Activated gamma-delta T cell treated with anti-CD3 and anti-CD28 coated beads, Interleukin-2, amount 50 U/mL, for 16 hours (primary cell): Measurements from ENCODE around the gene ENDOU.

ENCODE experiments used
- DNase-seq: peaks from one replicate; pipeline ENCODE4 v3.0.0-alpha.2; 2020; ENCODE audit warnings: low read depth

The ENDOU gene

DNA sequence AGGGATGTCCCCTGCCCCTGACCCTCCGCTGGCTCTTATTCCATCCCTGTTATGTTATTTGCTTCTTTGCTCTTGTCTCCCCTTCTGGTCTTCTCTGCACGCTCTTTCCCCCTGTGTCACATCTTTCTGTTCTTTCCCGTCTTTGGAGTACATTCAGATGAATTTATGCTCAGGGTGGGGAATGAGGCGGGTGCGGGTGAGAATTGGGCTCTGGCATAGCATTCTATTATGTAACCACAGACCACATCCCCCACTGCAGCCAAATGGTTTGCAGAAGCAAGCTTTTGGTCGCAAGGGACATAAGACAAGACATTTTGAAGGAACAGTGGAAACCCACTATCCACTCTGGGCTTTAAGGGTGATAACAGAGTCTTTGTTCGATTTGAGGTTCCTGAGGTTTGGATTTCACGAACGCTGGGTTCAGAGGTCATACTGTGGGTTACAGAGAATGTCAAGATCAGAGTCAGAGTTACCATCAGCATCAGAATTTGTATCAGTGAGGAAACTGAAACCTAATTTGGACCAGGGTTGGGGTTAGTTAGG, 3.8 kb downstream of the ENDOU start:
- no peak for DNase-seq

GRCh38 chr12:47718531-47718930, 6.8 kb downstream of the ENDOU start:
- no peak for DNase-seq

DNA sequence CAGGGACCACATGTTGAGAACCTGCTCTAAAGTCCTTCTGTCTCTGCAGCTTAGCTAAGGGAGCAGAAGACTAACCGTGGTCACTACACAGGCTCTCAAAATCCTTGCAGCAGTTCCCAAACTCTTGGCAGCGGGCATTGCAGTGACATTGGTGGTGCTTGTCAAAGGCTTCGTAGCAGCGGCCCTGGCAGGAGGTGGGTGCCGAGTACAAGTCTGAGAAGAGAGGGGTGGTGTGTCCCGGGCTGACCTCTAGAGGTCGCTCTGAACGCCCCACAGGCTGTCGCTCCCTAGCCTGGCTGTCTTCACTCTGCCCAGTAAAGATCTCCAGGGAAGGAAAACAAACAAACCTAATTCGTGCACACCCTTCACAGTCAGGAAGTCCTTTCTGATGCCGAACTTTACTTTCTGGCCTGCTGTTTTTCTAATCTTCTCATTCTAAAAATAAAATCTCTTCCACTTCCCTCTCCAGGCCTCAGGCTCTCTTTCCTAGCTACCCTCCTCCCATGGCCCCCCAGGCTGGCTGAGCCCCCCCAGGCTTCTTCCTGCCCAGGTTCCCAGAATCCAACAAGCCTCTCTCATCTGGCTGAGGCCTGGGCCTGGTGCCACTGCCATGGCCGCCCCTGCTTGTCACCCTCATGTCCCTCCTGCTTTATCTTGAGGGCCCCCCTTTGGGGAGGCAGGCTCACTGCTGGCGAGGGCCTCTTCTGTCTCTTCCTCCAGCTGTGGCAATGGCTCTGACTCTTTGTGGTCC, 7.7 kb downstream of the ENDOU start:
- DNase-seq = no peak

DNA sequence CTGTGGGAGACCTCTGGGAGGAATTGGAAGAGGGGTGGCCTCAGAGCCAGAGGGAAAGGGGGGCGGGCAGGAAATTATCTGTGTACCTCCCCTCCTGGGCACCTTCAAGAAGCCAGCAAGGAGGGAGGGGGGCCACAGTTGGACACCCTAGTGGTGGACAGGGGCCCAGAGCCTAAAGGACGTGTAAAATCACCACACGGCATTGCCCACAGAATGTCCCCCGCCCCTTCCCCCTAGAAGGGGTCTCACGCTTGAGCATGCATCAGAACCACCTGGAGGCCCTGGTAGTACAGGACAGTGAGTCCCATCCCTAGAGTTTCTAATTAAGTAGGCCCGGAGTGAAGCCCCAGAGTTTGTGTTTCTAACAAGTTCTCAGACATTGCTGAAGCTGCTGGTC, 8.2 kb downstream of the ENDOU start:
- no peak for DNase-seq

DNA sequence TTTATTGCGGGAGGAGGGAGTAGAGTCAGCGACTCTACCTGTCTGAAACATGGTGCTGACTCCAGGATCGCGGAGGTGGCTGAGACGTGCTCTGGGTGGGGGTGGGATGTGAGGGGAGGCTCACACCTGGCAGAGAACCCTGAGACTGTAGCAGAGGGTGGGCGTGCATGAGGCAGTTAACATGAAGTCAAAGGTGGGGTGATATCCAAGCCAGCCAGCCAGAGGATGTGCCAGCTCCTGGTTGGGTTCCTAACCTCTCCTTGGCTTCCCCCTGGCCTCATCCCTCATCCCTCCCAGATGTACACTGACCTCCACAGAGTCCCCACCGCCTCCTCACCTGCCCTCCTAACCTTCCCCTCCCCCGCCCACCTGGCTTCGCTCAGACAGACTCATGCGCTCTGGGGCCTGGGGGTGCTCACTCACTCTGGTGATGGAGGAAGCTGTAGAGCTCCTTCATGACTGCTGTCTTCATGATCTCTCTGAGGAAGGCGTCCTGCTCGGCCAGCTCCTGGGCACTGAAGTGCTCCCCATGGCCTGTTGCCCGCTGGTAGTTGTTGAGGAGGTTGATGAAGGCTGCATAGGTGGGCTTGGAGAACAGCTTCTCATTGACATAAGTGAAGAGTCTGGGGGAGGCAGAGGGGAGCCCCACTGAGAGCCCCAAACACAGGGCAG, 9.3 kb downstream of the ENDOU start:
- DNase-seq = no peak

DNA sequence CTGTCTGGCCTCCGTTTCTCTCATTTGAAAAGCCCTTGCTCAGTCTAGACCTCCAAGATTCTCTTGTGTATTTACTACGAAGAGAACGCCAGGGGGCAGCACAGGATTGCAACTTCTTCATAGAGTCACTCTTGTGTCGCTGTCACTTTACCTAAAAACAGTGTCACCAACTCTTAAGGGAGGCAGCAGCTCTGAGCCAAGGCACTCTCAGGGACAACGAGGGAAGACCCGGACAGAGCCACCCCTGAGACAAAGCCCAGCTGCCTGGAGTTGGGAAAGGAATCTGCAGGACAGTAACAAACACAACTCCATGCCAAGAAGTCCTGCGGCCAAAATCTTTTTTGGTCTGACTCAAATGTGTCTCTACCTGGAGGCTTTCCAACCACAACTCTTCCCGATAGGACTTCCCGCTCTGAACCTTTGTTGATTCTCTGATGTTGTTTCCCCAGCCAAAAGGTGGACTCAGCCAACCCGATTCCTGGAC, 9.9 kb downstream of the ENDOU start:
- DNase-seq = peak; percentile 75

- DNase-seq = no peak
Measured at GRCh38 chr12:47714826-47715386, 10.4 kb downstream of the ENDOU start.

GRCh38 chr12:47712171-47712570, 13.1 kb downstream of the ENDOU start:
- DNase-seq = no peak

- no peak for DNase-seq
Measured at GRCh38 chr12:47711448-47711847, 13.8 kb downstream of the ENDOU start.

DNA sequence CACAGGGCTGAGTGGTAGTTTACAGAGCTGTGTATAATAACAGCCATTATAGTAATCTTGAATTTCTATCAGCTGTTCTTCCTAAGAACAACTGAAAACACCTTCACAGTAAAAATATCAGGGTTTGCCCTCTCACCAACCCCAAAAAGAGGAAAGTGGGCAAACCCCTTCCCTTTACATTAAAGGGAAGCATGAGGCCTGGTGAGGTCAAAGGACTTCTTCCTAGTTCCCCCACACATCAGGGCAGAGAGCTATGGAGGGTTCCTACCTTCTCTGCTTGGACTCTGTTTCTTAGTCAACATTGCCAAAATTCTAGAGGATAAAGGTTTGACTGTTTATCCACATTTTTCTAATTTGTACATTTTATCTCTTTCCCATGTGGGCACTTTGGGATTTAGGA, 15.0 kb downstream of the ENDOU start:
- no peak for DNase-seq

DNA sequence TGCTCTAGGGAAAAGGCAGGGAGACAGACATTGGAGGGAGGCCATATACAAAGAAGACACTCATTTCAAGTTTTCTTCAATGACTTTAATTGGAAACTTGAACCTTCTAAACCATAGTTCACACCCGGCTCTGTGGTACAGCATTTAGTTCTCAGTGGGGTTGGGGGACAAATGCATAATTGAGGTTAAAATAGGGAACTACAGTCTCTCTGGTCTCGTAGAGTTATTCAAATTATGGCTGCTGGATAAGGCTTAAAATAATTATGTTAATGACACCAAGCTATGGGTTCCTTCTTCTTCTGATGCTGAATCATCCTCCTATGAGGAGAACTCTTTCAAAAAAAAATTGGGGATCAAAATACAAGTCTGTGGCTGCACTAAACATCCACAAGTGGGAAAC, 15.6 kb downstream of the ENDOU start:
- no peak for DNase-seq

DNA sequence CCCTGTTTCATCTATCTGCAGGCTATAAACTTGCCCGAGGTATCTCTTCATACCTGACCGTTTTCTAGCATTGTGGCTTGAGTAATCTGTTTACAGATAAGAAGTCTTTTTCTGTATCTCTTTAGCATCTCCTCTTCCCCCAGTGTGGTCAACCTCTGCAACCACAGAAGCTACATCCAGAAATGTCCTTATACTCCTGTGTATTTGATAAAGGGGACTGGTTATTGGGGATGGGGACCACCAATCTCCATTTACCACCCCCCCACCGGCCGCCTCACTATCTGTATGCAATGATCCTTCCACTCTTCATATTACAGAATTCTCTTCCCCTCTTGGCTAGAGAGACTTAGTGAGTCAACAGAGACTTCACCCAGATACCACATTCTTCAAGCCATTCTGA, 16.1 kb downstream of the ENDOU start:
- DNase-seq = no peak

- no peak for DNase-seq
Measured at GRCh38 chr12:47707905-47708543, 17.3 kb downstream of the ENDOU start.

GRCh38 chr12:47707355-47707754, 17.9 kb downstream of the ENDOU start:
- DNase-seq = no peak

- peak; percentile 95 for DNase-seq
Measured at GRCh38 chr12:47705566-47706425, 19.5 kb downstream of the ENDOU start, which contains the start of gene RPAP3. Gene RPAP3, minus strand, starts transcription at chr12:47706030. Its CDS starts 3,190 bp downstream, at chr12:47702840.

DNA sequence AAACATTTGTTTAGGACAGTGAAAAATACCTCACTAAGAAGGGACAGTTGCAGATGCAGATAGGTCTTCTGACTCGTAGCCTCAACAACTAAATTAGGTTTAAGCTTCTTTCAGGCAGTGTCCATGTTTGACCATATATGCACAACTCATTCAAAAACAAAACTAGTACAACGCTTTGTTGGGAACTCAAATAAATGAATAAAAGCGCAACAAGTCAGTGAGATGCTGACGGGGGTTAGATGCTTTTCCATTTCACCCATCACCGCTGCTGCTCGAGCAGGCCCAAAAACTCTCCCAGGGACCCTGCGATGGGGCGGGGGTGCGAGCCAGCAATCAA, 20.1 kb downstream of the ENDOU start:
- no peak for DNase-seq

- no peak for DNase-seq
Measured at GRCh38 chr12:47704719-47705118, 20.6 kb downstream of the ENDOU start.

GRCh38 chr12:47700263-47700662, 25.0 kb downstream of the ENDOU start:
- DNase-seq = no peak

DNA sequence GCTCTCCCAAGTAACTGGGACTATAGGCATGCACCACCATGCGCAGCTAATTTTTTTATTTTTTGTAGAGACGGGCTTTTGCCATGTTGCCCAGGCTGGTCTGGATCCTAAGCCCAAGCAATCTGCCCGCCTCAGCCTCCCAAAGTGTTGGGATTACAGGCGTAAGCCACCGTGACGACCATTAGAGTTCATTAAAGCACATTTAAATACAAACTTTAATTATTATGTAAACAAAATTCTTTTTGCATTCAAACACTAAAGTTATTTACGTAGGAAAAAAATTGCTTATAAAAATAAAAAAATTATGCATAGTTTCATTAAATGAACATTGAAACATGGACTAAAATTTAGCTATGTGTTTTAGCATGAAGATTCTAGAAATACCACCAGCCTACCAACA, 26.7 kb downstream of the ENDOU start:
- no peak for DNase-seq

- DNase-seq = no peak
Measured at GRCh38 chr12:47698055-47698454, 27.2 kb downstream of the ENDOU start.

DNA sequence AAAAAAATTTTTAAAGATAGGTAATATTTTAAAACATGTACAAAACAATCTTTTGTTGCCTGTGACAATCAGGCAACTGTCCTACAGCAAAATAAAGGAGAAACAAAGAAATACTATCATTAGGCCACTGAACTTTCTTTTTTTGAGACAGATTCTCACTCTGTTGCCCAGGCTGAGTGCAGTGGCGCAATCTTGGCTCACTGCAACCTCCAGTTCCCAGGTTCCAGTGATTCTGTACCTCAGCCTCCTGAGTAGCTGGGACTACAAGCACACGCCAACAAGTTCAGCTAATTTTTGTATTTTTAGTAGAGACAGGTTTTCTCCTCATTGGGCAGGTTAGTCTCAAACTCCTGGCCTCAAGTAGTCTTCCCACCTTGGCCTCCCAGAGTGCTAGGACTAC, 36.1 kb downstream of the ENDOU start:
- DNase-seq = no peak

DNA sequence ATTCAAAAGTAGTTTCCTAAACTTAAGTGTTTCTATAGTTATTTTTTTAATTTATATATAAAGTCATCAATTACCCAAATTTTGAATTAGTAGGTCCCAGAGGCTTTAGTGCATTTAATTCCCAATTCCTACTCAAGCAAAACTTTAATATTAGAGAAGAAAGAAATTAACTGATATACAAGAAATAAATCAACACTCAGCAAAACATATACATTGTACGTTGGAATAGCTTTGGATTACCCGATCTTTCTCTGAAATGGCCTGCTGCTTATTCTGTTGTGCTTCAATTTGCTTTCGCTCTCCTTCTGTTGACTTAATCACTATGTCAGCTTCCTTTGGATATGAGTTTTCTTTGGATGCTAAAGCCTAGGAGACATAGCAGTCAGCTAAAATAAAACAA, 37.7 kb downstream of the ENDOU start:
- DNase-seq = no peak
